CD4-positive, alpha-beta T cell treated with Interleukin-17A for 4 hours (primary cell): Measurements from ENCODE around the gene MYOM1.
"Not testable (repeated sequence)": the region's sequence is repeated elsewhere in the genome, so short reads cannot be mapped to it uniquely, and the experiment has no call there.

Experiments
- DNase-seq: peaks from one replicate; pipeline ENCODE4 v3.0.0-alpha.2; 2020; ENCODE audit warnings: mixed read lengths

Gene MYOM1

DNA sequence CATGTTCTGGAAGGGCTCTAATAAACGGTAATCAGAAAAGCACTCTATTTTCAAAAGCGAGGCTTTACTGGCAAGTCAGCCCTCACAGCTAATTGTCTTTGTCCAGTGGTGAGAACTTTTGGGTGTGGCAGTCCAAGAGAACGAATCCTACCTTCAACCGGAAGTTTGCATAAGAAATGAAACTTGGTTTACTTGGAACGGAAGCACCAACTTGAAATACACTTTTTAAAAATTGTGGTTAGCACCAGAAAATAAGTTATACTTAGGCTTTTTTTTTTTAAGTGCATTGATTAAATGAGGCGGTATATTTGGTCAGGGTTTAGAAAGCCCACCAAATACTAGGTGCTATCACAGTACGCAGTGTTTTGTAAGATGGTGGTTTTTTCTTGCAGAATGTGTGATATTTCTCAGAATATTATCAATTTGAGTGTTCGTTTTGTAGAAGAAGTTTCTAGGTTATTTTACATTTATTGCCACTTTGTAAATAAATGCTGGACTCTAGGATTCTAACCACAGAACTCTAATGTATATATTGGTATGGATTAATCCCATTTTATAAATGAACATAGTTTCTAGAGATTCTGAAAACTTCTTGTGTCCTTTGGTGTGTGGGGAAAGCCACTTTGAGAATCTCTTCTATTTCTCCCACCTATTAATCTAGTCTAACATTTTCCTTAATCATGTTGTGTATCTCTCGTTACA lies 29.0 kb upstream of the MYOM1 start:
- DNase-seq, result peak; percentile 31

DNA sequence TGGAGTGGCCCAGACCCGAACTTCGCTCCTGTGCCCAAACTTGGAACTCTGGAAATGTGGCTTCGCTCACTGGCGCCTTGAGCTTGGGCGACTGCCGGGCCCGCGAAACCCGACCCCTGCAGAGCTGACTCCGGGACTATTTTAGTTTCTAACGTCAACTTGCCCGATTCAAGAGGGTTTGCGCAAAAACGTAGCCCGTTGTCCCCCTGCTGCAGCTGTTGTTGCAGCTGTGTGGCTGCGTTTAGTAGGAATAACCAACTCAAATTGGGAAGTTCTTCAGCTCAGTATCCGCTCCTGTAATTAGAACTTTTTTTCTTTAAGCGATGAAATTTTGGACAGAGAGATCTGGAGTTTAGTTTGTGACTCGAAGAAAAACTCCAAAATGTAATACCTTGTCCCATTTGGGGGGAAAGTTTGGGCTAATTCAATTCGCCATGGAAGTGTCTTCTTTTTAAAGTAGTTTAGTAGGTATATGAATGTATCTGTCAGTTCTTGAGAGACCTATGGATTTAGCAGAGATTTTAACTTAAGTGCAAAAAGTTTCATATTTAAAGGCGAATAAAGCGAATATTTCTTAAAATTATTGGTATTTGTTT lies 28.4 kb upstream of the MYOM1 start:
- peak; percentile 53 for DNase-seq

DNA sequence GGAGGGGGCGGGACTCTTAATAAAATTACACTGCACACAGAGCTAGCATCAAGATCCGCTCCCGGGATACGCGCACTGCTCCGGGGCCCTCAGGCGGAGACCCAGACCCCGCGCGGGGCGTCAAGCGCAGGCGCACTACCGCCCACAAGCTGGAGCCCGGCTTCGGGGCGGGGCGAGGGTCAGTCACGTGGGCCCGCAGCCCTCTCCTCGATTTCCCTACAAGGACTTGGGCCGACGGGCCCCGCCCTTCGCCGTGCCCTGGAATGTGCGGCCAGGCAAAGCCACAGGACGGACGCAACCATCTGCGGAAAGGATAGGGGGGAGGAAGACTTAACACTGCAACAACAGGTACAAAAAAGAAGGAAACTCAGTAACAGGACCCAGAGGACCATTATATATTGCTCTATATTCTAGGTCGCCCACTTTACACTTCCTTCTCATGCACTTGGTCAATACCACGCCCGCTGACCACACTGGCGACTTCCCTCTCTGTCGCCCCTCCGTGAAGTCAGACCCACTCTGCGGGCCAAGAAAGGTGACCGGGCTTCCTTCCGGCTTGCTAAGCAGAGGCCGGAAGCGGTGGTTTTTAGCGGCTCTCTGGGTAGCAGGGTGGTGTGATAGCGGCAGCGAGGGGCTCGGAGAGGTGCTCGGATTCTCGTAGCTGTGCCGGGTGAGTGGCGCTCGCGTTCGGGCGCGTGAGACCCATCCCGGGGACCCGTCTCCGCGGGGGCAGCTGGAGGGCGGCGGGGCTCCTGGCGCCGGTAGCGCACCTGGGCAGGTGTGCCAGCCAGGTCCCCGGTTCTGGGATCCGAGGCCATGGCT lies 27.7 kb upstream of the MYOM1 start, which contains the start of gene MYL12A:
Gene MYL12A, plus strand, starts transcription at position 562 of the 822 bp plus-strand sequence. CDS start 5,447 bp downstream, outside the sequence.
- DNase-seq, result peak; percentile 96

DNA sequence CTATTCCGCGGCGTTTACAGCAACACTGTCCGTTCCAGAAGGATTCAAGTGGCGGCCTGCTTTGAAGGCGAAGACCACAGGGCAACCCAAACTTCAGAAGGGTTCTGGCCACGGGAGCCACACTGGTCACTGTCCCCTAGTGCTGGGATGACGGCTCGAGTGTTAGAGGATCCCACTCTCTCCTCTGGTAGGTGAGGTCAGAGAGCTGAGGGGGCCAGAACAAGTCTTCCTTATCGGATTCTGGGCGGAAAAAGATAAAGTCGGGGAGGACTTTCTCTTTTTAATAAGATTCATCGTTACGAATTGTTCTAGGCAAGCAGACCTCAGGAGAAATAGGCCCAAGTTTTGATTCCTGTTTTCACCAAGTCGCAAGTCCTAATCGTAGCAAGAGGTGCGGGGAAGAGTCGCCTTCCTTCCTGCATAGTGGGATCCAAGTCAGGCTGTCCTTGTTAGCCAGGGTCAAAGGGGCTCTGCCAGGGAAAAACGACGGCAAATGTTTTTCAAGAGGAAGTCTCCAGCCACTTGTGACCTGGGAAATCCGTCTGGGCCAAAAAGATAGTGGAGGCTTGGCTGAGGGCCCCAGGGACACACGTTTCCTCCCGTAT lies 27.0 kb upstream of the MYOM1 start:
- DNase-seq, result peak; percentile 27

DNA sequence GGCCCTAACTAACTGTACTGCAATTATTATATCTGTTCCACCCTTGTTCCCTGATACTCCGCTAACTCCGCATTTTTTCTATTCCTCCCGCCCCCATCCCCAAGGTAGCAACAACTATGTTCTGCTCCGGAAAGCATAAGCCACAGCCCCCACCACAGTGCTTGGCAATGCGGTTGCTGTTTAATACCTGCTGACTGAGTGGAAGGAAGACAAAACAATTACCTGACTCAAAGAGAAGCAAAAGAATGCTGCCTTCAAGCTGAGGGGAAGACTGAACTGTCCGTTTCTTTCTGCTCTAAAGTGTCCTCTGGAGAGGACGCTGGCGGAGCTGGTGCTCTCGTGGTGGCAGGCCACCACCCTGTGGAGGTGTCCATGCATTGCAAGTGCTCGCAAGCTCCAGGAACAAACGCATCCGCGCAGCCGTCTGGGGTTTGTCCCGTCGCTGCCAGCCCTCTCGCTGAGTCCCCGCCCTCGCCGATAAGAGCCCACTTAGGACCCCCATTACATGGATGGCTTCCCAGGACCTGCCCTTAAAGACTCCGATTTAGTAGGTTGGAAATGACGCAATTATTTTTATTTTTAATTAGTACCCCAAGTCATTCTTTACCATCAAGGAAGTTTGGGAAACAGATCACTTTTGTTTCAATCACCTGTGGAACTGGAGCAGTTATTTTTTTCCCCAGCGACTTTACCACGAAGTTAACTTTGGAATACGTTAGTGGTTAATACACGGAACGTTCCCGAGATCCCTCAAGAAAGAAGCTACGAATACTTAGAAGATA lies 26.3 kb upstream of the MYOM1 start:
- DNase-seq, result peak; percentile 81

DNA sequence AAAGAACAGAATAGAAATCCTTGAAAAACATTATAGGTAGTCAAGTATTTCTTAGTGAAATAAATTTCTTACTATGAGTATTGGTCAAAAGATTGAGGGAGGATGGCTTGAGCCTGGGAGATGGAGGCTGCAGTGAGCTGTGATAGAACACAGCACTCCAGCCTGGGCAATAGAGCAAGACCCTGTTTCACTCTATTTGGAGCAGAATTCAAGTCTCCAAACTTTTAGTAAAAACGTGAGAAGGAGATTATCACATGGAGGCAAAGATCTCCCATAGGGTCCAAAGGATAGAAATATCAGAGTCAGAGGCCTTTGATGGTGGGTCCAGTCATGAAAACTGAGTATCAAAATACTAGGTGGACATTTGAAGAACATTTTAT lies 25.4 kb upstream of the MYOM1 start:
- DNase-seq, result no peak

DNA sequence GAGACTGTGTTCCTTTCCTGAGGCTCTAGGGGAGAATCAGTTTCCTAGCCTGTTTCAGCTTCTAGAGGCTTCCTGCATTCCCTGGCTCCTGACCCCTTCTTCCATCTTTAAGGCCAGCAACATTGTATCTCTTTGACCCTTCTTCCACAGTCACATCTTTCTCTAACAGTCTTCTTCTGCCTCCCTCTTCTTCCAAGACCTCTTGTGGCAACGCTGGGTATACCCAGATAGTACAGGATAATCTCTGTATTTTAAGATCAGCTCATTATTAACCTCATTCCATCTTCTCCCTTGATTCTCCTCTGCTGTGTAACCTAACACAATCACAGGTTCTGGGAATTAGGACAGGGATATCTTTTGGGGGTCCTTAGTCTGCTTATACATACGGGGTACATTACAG lies 19.0 kb upstream of the MYOM1 start:
- no peak for DNase-seq

DNA sequence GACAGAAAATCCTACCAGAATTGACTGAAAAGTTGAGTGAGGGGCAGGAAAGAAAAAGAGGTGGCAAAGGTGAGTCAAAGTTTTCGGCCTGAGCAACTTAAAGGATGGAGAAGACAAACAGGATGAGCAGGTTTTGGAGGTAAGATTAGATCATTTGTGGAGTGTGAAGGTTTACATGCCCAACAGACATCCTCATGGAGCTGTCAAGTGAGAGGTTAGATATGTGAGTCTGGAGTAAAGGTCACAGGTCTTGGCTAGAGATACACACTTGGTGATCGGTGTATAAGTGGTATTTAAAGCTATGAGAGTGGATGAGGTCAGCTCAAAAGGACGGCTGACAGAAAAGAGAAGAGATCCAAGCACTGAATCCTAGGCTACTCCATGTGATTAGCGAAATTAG lies 16.7 kb upstream of the MYOM1 start:
- DNase-seq, result no peak

DNA sequence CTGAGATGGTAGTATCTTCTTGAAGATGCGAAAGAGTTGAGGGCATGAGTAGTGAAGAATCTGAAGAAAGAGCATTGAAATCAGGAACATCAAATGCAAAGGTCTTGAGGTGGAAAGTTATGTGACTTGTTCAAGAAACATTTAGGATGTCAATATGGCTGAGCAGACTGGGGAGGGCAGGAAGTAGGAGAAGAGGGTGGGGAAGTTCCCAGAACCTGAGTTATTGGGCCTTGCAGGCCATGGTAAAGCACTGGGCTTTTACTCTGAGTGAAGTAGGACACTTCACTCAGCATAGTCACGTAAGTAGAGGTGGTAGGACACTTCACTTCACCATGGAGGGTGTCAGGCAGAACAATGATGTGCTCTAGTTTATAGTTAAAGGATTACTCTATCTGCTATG lies 16.1 kb upstream of the MYOM1 start:
- DNase-seq, result no peak

DNA sequence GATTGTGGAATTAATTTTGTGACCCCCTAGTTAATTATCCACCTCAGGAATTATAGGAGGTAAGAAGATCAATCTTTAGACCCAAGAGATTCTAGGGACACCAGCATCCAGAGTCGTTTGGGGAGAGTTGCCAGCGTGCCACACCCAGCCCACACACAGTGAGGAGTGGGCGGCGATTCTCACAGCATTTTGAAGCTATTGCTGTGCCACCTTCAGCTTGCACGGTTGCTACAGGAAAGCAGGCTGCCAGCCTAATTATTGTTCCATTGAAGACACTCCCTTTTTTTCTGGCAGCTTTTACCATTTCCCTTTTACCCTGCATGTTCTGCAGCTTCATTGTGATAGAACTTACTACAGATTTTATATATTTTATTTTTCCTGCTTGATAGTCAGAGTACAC lies 14.7 kb upstream of the MYOM1 start:
- DNase-seq, result no peak

DNA sequence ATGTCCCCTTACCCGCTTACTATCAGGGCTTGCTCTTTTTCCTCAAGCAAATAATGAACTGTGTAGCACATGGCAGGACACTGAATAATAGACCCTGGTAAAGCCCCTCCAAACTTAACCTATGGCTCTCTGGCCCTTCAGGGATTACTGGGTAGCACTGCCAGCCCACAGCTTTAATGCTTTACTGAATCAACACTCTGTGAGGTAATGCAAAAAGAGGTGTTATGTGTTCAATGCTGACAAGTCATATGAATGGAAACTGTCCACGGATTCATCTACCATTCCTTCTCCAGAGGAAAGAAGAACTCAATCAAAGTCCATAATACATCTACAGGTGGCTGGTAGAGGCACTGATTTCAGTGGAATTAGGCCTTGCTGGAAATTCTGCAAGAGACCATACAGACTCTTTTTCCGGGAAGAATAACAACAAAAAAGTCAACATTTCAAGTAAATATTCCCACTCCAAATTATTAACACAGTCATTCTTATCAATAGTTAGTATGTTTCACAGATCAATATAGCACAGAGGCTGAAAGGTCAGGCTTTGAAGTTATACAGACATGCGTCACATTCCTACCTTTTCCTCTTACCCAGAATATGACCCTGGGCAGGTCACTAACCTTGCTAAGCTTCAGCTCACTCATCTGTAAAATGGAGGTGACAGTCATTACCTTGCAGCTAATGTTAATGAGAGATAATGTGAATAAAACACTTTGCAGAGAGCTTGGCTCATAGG lies 13.8 kb upstream of the MYOM1 start:
- no peak for DNase-seq

DNA sequence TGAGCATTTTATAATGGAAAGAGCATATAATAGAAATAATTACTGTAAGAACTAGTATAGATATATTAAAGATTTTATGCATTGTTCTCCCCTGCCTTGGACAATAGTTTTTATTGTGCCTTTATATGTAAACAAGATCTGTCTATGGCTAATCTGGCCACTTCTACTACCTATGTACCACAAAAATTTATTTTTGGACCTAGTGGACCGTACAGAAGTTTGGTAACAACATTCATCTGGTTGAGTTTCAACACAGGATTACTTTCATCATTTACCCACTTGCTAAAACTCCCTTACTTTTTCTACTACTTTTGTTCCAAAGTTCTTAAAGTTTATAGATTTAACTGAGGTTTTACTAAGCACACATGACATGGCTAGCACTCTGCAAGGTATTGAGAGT lies 13.2 kb upstream of the MYOM1 start:
- no peak for DNase-seq

DNA sequence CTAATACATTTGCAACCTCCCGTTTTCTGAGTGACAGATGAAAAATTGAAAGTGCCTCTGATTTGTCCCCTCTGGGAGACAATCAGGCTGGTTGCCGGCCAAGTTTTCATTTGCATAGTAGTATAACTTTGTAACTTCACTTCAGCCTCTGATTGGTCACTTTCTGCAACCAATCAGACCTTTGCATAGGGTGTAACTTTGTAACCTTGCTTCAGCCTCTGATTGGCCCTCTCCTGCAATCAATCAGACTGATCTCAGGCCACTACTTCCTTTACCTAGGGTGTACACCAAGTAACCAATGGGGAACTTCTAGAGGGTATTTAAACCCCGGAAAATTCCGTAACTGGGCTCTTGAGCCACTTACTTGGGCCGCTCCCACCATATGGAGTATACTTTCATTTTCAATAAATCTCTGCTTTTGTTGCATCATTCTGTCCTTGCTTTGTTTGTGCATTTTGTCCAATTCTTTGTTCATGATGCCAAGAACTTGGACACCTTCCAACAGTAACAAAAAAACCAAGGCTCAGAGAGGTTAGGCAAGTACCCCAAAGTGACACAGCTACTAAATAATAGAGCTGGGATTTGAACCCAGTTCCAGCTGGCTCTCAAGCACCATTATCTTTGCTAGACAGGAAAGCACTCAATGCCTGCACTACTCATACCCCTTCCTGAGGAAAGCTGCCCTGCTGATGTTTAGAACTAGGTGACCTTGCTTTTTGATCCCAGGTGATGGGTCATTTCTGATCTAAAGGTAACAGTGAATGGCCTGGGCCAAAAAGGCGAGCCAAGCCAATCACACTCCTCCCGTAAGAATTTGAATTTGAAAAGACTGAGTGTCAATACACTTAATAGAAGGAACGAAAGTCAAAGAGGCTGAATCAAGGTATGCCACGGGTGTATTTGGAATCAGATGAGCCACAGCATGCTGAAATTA lies 10.9 kb upstream of the MYOM1 start:
- DNase-seq, result no peak

DNA sequence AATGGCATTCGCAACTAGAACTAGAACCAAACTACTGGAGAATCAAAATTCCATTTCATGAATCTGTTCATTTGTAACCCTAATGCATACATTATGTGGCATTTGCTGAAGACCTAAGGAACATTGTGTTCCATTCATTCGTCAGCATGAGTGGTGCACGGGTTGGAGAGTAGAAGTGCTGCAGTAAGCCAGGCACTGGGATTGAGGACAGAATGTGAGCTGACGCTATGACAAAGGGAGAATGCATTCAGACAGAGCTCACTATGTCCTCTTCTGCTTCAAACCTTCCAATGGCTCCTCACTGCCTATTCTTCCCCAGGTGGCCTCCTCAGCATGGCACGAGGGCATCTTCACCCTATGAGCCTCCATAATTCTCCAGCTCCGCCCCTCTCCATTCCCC lies 6.3 kb upstream of the MYOM1 start:
- no peak for DNase-seq

DNA sequence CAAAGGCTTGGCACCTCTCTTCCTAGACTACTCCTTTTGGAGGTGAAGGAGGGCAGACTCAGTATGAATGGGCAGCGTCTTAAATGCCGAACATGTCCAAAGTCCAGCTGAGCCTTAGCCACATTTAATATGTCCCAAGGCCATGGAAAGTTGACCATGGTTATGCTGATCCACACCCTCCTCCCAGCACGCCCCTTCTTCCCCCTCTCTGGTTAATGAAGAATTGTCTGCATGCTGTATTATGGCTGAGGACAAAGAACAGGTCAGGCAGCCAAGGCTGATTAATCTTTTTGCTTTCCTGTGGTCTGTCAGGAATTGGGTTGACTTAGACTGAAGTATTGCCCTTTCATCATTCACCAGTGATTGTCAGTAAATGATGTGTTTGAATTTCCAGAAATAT lies 5.8 kb upstream of the MYOM1 start:
- no peak for DNase-seq

DNA sequence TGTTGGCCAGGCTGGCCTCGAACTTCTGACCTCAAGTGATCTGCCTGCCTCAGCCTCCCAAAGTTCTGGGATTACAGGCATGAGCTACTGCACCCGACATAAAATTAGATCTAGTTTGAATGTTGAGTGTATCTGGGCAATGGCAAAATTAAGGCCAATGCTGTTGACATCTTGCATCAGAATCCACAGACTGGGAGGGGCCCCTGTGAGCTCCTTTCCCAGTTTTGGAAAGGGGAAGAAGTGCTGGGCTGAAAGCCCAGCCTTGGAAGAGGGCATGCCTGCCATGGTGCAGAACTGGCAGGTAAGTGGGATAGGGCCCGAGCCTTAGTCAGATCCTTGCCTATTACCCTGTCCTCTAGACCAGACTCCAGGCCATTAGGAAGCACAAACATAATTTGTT lies 4.5 kb upstream of the MYOM1 start:
- DNase-seq, result no peak

DNA sequence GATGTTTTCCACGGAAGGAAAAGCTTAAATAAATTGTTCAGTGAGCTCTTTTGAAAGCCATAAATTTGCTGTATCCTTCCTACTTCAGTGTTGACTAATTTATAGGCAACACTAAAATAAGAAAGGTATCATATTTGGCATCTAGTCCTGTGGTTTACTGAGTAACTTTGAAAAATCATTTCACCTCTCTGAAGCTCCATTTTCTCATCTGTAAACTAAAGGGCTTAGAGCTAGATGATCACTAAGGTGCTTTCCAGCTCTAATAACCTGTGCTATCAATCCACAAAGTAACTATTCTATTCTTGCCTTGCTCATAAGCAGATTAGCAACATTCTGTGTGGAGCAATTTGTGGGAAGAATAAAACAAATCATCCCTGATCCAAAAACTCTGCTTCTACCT lies 3.6 kb upstream of the MYOM1 start:
- no peak for DNase-seq

DNA sequence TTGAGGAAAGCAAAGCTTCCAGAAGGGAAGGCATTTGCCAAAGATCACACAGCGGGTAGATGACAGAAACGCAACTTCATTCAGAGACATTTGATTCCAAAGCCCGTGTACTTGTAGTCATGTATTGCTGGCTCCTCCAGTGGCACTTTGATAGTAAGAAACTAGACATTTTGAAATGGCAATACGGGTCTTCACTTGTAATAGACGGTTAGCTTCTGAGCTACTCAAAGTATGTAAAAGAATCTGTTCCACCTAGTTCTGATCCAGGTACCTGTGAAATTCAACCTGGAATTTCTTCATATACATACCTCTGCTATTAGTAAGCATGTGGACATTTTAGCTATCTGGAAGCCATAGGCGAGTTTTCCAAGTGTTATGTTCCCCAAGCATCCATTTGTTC lies 1.7 kb upstream of the MYOM1 start:
- DNase-seq, result no peak

DNA sequence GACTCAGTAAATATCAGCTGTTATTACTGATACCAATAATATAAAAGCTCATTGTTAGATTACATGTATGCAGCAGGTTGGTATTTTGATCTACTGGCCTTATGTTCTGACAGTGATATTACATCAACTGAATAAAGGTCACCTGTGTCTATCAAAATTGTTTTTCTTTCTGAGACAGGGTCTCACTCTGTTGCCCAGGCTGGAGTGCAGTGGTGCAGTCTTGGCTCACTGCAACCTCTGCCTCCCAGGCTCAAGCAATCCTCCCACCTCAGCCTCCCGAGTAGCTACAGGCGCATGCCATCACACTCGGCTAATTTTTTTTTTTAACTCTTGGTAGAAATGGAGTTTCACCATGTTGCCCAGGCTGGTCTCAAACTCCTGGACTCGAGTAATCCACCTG lies 1.1 kb upstream of the MYOM1 start:
- DNase-seq, result not testable (repeated sequence)

DNA sequence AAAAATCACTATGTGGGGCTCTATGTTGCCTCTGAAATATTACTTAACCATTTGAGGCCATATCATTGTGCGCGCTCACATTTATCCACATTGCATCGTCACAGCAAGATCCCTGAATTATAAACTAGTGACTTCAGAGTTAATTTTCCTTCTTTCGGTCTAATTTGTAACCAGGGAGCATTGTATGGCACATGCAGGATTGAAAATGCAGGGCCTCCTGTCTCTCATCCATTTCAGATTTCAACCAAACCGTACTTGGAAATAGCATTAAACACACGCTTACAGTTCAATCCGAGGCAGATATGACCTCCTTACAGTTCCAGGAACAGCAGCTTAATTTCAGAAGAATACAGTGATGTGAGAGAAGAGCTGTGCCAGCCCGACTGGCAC lies 532 bp downstream of the MYOM1 start:
- DNase-seq, result no peak

DNA sequence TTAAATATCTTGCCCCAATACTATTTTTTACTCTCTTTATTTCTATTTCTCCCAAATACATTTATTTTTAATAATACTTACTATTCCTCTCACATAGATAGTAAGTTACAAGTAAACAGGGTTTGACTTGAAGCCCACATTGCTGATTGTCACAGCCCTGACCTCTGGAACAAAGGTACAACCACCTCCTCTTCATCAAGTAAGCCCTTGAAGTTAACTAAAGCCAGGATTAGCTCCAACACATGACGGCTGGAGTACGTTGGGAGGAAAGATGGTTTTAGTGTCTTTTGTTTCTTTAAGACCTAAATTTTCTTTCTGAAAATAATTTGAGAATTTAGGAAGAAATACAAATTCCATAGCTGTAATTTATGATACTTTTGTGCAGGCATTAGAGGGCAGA lies 949 bp downstream of the MYOM1 start:
- DNase-seq, result no peak
